ENCODE results near the gene TRIM27.

DNA sequence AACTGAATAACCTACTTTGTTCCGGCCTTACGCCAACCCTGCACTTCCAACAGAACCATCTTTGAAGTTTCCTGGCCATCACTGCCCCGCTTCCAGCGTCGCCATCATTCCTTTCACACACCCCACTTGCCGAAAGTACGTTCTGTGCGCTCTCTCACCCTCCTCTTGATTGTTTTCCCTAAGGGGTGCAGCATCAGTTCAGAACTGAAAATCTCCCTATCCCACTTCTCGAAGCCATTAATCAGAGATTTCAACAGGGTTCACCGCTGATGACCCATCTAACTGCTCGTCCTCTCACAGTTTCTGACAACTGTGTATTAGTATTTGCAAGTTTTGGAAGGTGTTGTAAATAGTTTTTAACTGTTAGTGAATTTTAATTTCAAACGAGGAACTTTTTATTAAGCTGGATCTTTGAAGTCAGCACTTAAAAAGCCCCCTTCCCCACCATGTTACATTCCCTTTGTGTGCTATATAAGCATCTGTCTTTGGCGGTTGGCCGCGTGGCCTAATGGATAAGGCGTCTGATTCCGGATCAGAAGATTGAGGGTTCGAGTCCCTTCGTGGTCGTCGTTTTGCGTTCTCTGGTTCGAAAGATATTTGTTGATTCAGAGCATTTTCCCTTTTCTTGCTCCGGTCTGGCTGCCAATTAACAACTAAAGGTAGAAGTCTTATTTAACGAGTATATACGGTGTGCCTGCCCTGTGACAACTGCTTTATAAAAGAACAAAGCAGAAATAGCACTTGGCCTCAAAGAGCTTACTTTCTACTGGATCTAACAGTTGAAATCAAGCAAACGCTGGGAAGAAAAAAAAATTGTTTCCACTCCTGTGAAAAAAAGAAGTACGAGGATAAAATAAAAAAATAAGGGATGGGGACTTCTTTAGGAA lies 42.6 kb downstream of the TRIM27 start:
- TF ChIP-seq GATA2 (IDR thresholded peaks at IDR 0.05; ENCODE audit: low read depth, low read length) (no peak), GATA3 (IDR thresholded peaks at IDR 0.05; ENCODE audit: low read depth, low read length) (no peak)

Data from SH-SY5Y (cell line).